CD4-positive, alpha-beta T cell (primary cell): ENCODE results near the gene OR6B3. TPM values are rescaled to one million over a fixed set of nuclear protein-coding genes. Genes with fewer than 3 reads are reported as not detected.

Source experiments
- ATAC-seq: fragments of 200-7000 bp; cut with Tn5 transposase; one replicate; pipeline ENCODE4 v1.10.0; 2022; ENCODE audit warnings: mild to moderate bottlenecking; ENCODE audit not compliant: poor library complexity
- CTCF ChIA-PET: fragments of 350-600 bp; sonication (Branson Sonifier 250); formaldehyde crosslinking; loops from one replicate; lab custom pipeline; 2021; ENCODE audit warnings: antibody characterized with exemption, inconsistent platforms; lab: Charles Lee
- POLR2A ChIA-PET: fragments of 350-600 bp; sonication (Branson Sonifier 250); formaldehyde crosslinking; loops from one replicate; lab custom pipeline; 2021; ENCODE audit warnings: antibody characterized with exemption, inconsistent platforms; lab: Charles Lee
- DNase-seq, 14 experiments: peaks; one replicate each; pipeline ENCODE4 v3.0.0-alpha.2; 2013 to 2020; ENCODE audit warnings: mixed read lengths in 2 of 14
- H3K27ac ChIP-seq, 2 donors: one replicate each; pipeline versions ENCODE4 v1.5.1 to v1.7.0; 2013; ENCODE audit warnings: low read length in 2 of 2, low read depth in 1 of 2, mild to moderate bottlenecking in 1 of 2
- H3K27me3 ChIP-seq, 2 experiments: 1 replicate in 1 of 2; 2 replicates in 1 of 2; pipeline versions ENCODE4 v1.6.1 to v1.7.0; 2013; ENCODE audit warnings: low read length in 2 of 2, control low read depth in 1 of 2, mild to moderate bottlenecking in 1 of 2, moderate library complexity in 1 of 2; ENCODE audit not compliant: insufficient read depth in 2 of 2, control insufficient read depth in 1 of 2
- H3K36me3 ChIP-seq: one replicate; pipeline ENCODE4 v1.6.1; 2013; ENCODE audit warnings: low read length, control low read depth; ENCODE audit not compliant: insufficient read depth
- H3K4me1 ChIP-seq: one replicate; pipeline ENCODE4 v1.6.1; 2013; ENCODE audit warnings: low read length, control low read depth; ENCODE audit not compliant: insufficient read depth
- H3K4me3 ChIP-seq: one replicate; pipeline ENCODE4 v1.5.1; 2013; ENCODE audit warnings: mild to moderate bottlenecking, low read length, moderate library complexity
- H3K9me3 ChIP-seq, 2 experiments: 1 replicate in 1 of 2; 2 replicates in 1 of 2; pipeline versions ENCODE4 v1.6.1 to v1.7.0; 2013; ENCODE audit warnings: low read length in 2 of 2, mild to moderate bottlenecking in 2 of 2, control low read depth in 1 of 2, moderate library complexity in 1 of 2; ENCODE audit not compliant: control insufficient read depth in 1 of 2, insufficient read depth in 1 of 2
- H3K27ac Mint-ChIP-seq: one replicate; pipeline ENCODE4 v1.8.0; 2020; ENCODE audit warnings: mixed read lengths
- H3K27me3 Mint-ChIP-seq: one replicate; pipeline ENCODE4 v1.8.0; 2021; ENCODE audit warnings: mixed read lengths
- H3K36me3 Mint-ChIP-seq: one replicate; pipeline ENCODE4 v1.8.0; 2021; ENCODE audit warnings: low read depth, mixed read lengths
- H3K4me1 Mint-ChIP-seq: one replicate; pipeline ENCODE4 v1.8.0; 2021; ENCODE audit warnings: low read depth, mixed read lengths
- H3K4me3 Mint-ChIP-seq: one replicate; pipeline ENCODE4 v1.8.0; 2020; ENCODE audit warnings: mild to moderate bottlenecking, mixed read lengths
- H3K9me3 Mint-ChIP-seq: one replicate; pipeline ENCODE4 v1.8.0; 2020; ENCODE audit warnings: mixed read lengths
- CTCF ChIP-seq: fragments of 200-600 bp; IDR thresholded peaks from one replicate; pipeline ENCODE4 v1.8.0; 2022; ENCODE audit warnings: antibody characterized with exemption, mild to moderate bottlenecking
- intact Hi-C, 2 experiments: fragments of 100-400 bp; cut with DNase I in 1 of 2; cut with micrococcal nuclease in 1 of 2; formaldehyde crosslinking; loops; one replicate each; pipeline versions ENCODE4 v1.15.1 to v1.9.0; 2023 to 2025; cut with DNase I, micrococcal nuclease
- total RNA-seq, 174 experiments: library from RNA in 2 of 174; stranded (reverse) in 2 of 174; gene quantifications; one replicate each; pipeline ENCODE4 v1.2.3 and lab custom pipeline; 2021 to 2026

The OR6B3 gene
- total RNA-seq, 2 experiments from 2014 or later: not detected

- intact Hi-C loops: no loop called here
- no peaks in the 10 kb centered on the region for H3K36me3 Mint-ChIP-seq
- H3K27me3 Mint-ChIP-seq: peaks cover 71% of the 10 kb centered on the region
- ATAC-seq (no peak), DNase-seq (no peak)
- H3K4me3 Mint-ChIP-seq: no peak overlapping the region
- no peak overlapping the region for H3K4me3 ChIP-seq
- peaks cover 3 to 10% of the 10 kb centered on the region in 2 experiments for H3K9me3 ChIP-seq
- H3K27me3 ChIP-seq: peaks cover 6 to 22% of the 10 kb centered on the region in 2 experiments
- no peak for TF ChIP-seq CTCF
- peaks cover 22% of the 10 kb centered on the region for H3K9me3 Mint-ChIP-seq
- H3K27ac Mint-ChIP-seq: no peak overlapping the region
- ChIA-PET POLR2A (no interaction called here), CTCF (no interaction called here)
- no peaks in the 10 kb centered on the region for H3K4me1 Mint-ChIP-seq
- H3K36me3 ChIP-seq: no peaks in the 10 kb centered on the region
- no peaks in the 10 kb centered on the region for H3K4me1 ChIP-seq
- H3K27ac ChIP-seq: no peak overlapping the region
Observed at GRCh38 chr2:240089306-240089705, 36.0 kb upstream of the OR6B3 start.

GRCh38 chr2:240086563-240086962, 33.2 kb upstream of the OR6B3 start:
- Mint-ChIP-seq H3K36me3 (no peaks in the 10 kb centered on the region), H3K9me3 (peaks cover 22% of the 10 kb centered on the region), H3K4me3 (no peak overlapping the region), H3K27me3 (peaks cover 56% of the 10 kb centered on the region), H3K27ac (no peak overlapping the region), H3K4me1 (no peaks in the 10 kb centered on the region)
- H3K4me3 ChIP-seq: no peak overlapping the region
- ChIA-PET CTCF (no interaction called here), POLR2A (no interaction called here)
- intact Hi-C loops: no loop called here
- ATAC-seq (no peak), DNase-seq (no peak)
- H3K9me3 ChIP-seq: peaks cover 3 to 10% of the 10 kb centered on the region in 2 experiments
- H3K27ac ChIP-seq: no peak overlapping the region
- no peak for TF ChIP-seq CTCF
- H3K27me3 ChIP-seq: peaks cover 5 to 14% of the 10 kb centered on the region in 2 experiments
- H3K4me1 ChIP-seq: no peaks in the 10 kb centered on the region
- H3K36me3 ChIP-seq: no peaks in the 10 kb centered on the region

GRCh38 chr2:240078631-240079030, 25.3 kb upstream of the OR6B3 start:
- CTCF ChIA-PET: no interaction called here
- Histone ChIP-seq H3K9me3 (peaks cover 0 to 21% of the 10 kb centered on the region in 2 experiments), H3K27me3 (peaks cover 3 to 12% of the 10 kb centered on the region in 2 experiments), H3K27ac (no peak overlapping the region), H3K4me3 (no peak overlapping the region), H3K4me1 (no peaks in the 10 kb centered on the region), H3K36me3 (no peaks in the 10 kb centered on the region)
- peaks cover 42% of the 10 kb centered on the region for H3K27me3 Mint-ChIP-seq
- H3K4me1 Mint-ChIP-seq: no peaks in the 10 kb centered on the region
- H3K9me3 Mint-ChIP-seq: peaks cover 6% of the 10 kb centered on the region
- no peak overlapping the region for H3K4me3 Mint-ChIP-seq
- H3K27ac Mint-ChIP-seq: no peak overlapping the region
- DNase-seq: no peak
- intact Hi-C loops: no loop called here
- POLR2A ChIA-PET: no interaction called here
- no peak for ATAC-seq
- H3K36me3 Mint-ChIP-seq: no peaks in the 10 kb centered on the region
- no peak for TF ChIP-seq CTCF
